ENCODE results near the gene PDZD2. TPM values are rescaled to one million over a fixed set of nuclear protein-coding genes. Genes with fewer than 3 reads are reported as not detected.

Gene PDZD2
- total RNA-seq, 1 donor from 2014 or later, result 42.7 TPM

DNA sequence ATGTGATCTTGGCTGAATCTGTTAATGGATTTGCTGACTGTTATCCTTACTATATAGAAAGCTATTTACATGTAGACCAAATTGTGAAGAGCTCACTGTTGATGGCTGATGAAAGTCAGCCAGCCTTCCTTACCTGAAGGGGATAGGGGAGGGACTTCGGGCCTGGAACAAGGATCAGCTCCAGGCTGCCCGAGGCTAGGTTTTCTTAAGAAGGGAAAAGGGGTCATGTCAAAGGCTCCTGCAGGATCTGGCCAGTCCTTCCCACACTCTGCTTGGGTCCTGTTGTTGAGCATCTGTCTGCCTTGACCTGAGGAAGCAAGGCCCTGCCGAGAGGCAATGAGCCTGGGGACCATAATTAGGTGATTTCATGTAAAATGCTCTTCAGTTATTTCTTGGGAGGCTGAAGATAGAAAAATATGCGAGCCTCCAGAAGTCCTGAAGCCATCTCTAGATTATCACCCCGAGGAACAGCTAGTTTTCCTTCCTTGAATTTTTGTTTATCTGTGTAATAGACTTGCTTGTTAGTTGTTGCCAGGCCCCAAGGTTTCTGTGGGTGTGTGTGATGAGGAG is 261.4 kb downstream of the PDZD2 start:
- DNase-seq (ENCODE audit: extremely low spot score in 2 of 2), result no peak
- Histone ChIP-seq H3K4me3 (no peak overlapping the region), H3K27ac (no peak overlapping the region), H3K9me3 (no peaks in the 10 kb centered on the region), H3K4me1 (no peaks in the 10 kb centered on the region), H3K27me3 (no peaks in the 10 kb centered on the region), H3K36me3 (no peaks in the 10 kb centered on the region)
- TF ChIP-seq, protein P1, sequence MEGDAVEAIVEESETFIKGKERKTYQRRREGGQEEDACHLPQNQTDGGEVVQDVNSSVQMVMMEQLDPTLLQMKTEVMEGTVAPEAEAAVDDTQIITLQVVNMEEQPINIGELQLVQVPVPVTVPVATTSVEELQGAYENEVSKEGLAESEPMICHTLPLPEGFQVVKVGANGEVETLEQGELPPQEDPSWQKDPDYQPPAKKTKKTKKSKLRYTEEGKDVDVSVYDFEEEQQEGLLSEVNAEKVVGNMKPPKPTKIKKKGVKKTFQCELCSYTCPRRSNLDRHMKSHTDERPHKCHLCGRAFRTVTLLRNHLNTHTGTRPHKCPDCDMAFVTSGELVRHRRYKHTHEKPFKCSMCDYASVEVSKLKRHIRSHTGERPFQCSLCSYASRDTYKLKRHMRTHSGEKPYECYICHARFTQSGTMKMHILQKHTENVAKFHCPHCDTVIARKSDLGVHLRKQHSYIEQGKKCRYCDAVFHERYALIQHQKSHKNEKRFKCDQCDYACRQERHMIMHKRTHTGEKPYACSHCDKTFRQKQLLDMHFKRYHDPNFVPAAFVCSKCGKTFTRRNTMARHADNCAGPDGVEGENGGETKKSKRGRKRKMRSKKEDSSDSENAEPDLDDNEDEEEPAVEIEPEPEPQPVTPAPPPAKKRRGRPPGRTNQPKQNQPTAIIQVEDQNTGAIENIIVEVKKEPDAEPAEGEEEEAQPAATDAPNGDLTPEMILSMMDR (IDR thresholded peaks at IDR 0.05), result no peak
- no peak for TF ChIP-seq POLR2A (IDR thresholded peaks at IDR 0.05)
- TF ChIP-seq POLR2AphosphoS5 (IDR thresholded peaks at IDR 0.05; ENCODE audit: insufficient read depth in 1 of 2, low read depth in 1 of 2), result no peak
- intact Hi-C loops (cut with DNase I), result no loop called here

DNA sequence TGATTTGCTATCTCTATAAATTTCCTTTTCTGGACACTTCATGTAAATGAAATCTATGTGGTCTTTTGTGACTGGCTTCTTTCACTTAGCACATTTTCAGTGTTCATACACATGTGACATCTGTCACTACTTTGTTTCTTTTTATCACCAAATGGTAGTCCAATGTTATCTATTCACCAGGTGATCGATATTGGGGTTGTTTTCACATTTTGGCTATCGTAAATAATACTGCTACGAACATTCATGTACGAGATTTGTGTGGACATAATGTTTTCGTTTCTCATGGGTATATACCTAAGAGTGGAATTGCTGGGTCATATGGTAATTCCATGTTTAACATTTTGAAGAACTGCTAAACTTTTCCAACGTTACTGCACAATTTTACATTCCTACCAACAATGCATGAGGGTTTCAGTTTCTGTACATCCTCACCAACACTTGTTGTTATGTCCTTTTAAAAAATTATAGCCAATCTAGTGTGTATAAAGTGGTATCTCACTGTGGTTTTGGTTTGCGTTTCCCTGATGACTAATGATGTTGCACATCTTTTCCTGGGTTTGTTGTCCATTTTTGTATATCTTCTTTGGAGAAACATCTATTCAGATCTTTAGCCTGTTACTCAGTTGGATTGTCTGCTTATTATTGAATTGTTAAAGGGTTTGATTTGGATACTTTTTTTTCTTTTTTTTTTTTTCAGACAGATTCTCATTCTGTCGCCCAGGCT is 263.0 kb downstream of the PDZD2 start:
- intact Hi-C loops (cut with DNase I), result no loop called here
- Histone ChIP-seq H3K27me3 (no peaks in the 10 kb centered on the region), H3K36me3 (no peaks in the 10 kb centered on the region), H3K4me1 (no peaks in the 10 kb centered on the region), H3K27ac (no peak overlapping the region), H3K9me3 (no peaks in the 10 kb centered on the region), H3K4me3 (no peak overlapping the region)
- no peak for DNase-seq (ENCODE audit: extremely low spot score in 2 of 2)
- TF ChIP-seq POLR2A (IDR thresholded peaks at IDR 0.05) (no peak), POLR2AphosphoS5 (IDR thresholded peaks at IDR 0.05; ENCODE audit: insufficient read depth in 1 of 2, low read depth in 1 of 2) (no peak)
- TF ChIP-seq, protein P1 (IDR thresholded peaks at IDR 0.05), result no peak

DNA sequence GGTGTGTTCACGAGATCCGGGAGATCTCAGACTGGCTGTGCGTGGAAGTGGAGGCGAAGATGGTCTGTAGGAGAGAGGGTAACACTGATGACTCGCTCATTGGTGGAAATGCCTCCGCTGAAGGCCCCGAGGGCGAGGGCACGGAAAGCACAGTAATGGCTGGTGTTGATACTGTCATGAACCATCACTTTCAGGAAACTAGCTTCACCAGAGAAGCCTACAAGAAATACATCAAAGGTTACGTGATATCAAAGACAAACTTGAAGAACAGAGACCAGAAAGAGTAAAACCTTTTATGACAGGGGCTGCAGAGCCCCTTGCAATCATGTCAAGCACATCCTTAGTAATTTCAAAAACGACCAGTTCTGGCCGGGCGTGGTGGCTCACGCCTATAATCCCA is 269.5 kb downstream of the PDZD2 start:
- DNase-seq (ENCODE audit: extremely low spot score in 2 of 2), result no peak
- Histone ChIP-seq H3K4me3 (no peak overlapping the region), H3K27ac (no peak overlapping the region), H3K4me1 (no peaks in the 10 kb centered on the region), H3K36me3 (no peaks in the 10 kb centered on the region), H3K9me3 (no peaks in the 10 kb centered on the region), H3K27me3 (no peaks in the 10 kb centered on the region)
- TF ChIP-seq POLR2AphosphoS5 (IDR thresholded peaks at IDR 0.05; ENCODE audit: insufficient read depth in 1 of 2, low read depth in 1 of 2) (no peak), POLR2A (IDR thresholded peaks at IDR 0.05) (no peak)
- TF ChIP-seq, protein P1 (IDR thresholded peaks at IDR 0.05), result no peak
- intact Hi-C loops (cut with DNase I), result no loop called here

DNA sequence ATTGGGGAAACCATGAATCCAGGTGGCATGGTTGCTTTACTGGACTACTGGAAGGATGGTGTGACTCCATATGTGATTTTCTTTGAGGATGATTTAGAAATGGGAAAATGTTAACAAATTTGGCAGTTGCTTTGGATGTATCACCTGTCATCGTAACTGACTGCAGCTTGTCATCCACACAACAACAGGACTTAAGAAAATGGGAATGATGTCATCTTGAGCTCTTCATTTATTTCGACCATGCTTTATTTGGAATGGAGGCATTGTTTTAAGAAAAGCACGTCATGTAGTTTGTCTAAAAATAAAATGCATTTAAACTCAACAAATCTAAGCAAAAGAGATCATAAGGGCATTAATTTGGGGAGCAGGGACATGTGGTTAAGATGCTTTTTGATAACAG is 270.1 kb downstream of the PDZD2 start:
- H3K9me3 ChIP-seq, result no peaks in the 10 kb centered on the region
- H3K4me3 ChIP-seq, result no peak overlapping the region
- no peak for DNase-seq (ENCODE audit: extremely low spot score in 2 of 2)
- intact Hi-C loops (cut with DNase I), result no loop called here
- TF ChIP-seq, protein P1 (IDR thresholded peaks at IDR 0.05), result no peak
- TF ChIP-seq POLR2AphosphoS5 (IDR thresholded peaks at IDR 0.05; ENCODE audit: insufficient read depth in 1 of 2, low read depth in 1 of 2) (no peak), POLR2A (IDR thresholded peaks at IDR 0.05) (no peak)
- no peaks in the 10 kb centered on the region for H3K4me1 ChIP-seq
- no peak overlapping the region for H3K27ac ChIP-seq
- H3K36me3 ChIP-seq, result no peaks in the 10 kb centered on the region
- H3K27me3 ChIP-seq, result no peaks in the 10 kb centered on the region

All from vagina (tissue), 2 donors.